ENCODE data around the gene OR4E2.
"Not testable (repeated sequence)": the region's sequence is repeated elsewhere in the genome, so short reads cannot be mapped to it uniquely, and the experiment has no call there.

OR4E2 gene, protein sequence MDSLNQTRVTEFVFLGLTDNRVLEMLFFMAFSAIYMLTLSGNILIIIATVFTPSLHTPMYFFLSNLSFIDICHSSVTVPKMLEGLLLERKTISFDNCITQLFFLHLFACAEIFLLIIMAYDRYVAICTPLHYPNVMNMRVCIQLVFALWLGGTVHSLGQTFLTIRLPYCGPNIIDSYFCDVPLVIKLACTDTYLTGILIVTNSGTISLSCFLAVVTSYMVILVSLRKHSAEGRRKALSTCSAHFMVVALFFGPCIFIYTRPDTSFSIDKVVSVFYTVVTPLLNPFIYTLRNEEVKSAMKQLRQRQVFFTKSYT

DNA sequence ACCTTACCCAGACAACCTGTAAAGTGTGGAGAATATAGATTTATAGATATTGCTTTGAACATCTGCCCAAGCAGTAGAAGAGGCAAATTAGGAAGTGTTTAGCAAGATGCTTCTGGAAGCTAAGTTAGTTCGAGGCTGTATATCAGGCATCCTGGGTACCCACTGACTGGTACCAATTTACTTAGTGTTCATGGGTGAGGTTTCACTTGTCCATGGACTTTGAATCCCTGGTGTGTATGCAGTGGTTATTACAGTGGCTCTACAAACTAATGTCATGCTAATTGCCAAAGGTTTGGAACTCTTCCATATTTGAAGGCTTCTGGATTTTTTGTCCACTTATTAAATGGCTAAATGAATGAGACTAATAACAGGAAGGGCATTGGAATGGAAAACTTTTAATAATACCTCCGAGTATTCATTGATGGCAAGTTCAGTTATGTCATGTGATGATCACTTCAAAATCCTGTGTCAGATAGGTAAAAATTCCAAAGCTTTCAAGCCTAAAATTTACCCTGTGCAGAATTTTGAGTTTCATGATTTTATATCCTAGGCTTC is at the start of gene OR4E2:
OR4E2 (plus strand) TSS at position 505 of the 555 bp plus-strand sequence. CDS start 11,248 bp downstream, outside the sequence.
- no peak for DNase-seq (ENCODE audit: low read depth in 2 of 2)

DNA sequence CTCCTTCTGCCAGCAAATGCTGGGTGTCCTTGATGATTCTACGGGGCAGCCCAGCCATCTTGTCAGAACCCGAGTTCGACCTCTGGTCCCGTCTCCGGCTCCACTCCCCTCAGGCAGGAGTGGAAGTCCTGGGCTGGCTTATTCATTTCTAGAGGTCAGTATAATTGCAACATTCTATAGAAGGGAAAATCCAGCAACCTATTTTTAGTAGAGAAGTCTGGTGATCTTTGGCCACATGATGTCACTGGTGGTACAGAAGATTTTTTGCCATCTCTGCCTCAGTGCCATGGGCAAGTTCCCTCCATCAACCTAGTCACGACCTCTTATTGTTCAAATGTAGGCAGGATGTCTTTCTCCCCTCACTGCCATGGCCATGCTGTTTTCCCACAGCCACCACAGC is 41.3 kb upstream of the OR4E2 start:
- no peak for DNase-seq (ENCODE audit: low read depth in 2 of 2)

DNA sequence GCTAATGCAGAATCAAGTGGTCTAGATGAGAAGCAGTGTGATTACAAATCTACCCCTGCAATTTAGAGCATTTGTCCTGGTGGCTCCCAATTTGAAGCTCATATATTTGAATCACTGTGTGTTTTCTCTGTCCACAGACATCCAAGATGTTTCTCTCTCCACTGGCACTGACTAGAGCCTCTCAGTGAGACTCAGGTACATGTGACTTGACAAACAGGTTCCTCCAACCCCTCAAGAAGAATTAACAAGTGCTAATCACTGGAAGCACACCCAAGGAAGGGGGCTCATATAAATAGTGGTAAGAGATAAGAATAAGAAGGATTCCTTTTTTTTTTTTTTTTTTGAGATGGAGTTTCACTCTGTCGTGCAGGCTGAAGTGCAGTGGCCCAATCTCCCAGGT is 39.4 kb upstream of the OR4E2 start:
- DNase-seq (ENCODE audit: low read depth in 2 of 2): no peak

DNA sequence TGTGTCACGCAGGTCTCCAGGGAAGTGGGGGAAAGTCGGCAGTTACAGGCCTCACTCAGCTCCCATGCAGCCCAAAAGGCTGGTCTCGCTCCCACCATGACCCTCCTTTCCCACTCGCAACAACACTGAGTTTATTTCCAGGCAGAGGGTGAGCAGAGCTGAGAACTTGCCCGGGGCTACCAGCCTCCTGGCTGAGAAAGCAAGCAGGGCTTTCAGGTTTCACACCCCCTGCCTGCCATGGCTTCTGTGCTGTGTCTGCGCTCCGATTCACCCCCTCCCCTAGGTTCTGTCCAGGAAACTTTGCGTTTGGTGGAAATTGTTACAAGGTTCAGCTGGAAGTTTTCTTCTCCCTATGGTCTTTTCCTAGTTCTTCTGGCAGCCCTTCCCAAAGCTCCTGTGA is 36.0 kb upstream of the OR4E2 start:
- DNase-seq (ENCODE audit: low read depth in 2 of 2): no peak

DNA sequence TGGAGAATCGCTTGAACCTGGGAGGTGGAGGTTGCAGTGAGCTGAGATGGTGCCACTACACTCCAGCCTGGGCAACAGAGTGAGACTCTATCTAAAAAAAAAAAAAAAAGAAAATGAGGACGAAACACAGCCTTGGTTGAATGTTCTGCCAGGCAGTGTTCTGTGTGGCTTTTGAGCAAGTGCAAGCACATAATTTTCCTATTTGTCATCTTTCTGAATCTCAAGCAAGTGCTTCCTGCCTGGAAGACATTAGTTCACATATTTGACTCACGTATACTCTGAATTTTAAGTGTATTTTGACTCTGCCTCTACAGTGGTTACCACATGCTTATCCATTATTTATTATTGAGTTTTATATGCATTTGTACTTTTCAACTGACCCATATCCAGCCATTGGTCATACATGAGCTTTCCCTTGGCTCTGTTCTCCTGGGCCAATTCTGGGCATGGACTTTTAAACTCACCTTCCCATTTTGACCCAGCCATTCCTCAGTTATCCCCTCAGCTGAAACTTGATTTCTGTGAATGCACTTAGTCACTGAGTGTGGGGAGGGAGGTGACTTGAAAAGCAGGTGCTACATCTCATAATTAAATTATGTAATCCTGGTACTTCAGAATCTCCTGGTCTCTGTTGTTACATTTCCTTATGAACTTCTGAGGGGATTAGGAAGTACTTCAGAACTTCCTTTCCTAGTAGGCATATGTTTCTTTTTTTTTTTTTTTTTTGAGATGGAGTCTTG is 27.0 kb upstream of the OR4E2 start:
- no peak for DNase-seq (ENCODE audit: low read depth in 2 of 2)

DNA sequence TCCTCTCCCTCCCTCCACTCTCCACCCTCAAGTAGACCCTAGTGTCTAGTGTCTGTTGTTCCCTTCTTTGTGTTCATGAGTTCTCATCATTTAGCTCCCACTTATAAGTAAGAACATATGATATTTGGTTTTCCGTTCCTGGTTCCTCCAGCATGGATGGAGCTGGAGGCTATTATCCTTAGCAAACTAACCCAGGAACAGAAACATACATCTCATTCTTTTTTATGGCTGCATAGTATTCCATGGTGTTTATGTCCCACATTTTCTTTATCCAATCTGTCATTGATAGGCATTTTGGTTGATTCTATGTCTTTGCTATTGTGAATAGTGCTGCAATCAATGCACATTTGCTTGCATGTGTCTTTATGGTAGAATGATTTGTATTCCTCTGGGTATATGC is 23.1 kb upstream of the OR4E2 start:
- DNase-seq (ENCODE audit: low read depth in 2 of 2): not testable (repeated sequence)

DNA sequence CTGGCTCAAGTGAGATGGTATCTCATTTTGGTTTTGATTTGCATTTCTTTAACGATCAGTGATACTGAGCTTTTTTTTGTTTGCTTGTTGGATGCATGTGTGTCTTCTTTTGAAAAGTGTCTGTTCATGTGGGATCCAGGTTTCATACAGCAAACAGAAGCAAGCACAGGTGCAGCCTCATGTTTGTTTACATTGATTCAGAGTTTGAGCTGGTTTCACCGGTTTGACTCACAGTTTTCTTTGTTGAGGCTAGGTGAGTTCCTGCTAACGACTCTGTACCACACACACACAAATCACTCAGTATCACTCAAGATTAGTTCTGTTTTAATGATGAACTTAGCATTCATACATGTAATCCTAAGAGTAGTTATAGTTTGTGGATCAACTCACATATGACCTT is 22.6 kb upstream of the OR4E2 start:
- DNase-seq (ENCODE audit: low read depth in 2 of 2): no peak

DNA sequence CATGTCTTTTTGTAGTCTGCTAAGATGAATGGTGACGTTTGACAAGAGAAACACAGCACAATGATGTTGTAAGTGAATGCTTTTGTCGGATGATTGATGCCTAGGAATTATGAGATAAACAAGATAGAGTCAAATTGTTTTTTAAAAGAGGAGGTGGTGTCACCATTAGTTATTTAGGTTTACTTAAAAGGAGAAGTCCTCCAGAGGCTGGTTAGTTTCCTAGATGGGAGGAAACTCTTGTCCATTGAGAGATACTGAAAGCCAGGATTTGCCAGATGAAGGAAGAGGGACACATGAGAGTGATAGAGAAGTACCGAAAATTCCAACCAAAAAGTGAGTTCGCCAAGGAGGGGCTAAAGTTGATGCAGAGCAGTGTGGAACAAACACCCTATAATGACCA is 18.8 kb upstream of the OR4E2 start, which contains the start of gene OR10G2:
OR10G2 (minus strand) TSS at position 101 of the 400 bp plus-strand sequence; CDS start at position 3, 98 bp downstream.
- DNase-seq (ENCODE audit: low read depth in 2 of 2): no peak

DNA sequence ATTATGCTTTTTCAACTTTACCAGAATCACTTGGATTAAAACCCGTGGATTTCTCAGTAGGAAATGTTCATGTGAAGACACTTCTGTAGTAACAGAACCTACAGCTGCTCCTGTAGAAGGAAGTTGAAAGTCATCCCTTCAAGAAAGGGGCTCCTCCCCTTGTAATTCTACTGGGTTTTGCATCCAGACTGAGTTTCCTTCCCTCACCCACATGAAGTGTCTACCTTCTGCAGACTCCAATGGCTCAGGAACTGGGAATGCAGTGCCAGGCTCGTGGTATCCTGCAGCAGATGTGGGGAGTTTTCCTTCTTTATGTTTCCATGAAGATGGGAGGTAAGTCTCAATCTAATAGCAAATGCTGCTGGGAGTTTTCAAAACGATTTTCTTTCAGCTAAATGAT is 11.0 kb upstream of the OR4E2 start:
- DNase-seq (ENCODE audit: low read depth in 2 of 2): no peak

DNA sequence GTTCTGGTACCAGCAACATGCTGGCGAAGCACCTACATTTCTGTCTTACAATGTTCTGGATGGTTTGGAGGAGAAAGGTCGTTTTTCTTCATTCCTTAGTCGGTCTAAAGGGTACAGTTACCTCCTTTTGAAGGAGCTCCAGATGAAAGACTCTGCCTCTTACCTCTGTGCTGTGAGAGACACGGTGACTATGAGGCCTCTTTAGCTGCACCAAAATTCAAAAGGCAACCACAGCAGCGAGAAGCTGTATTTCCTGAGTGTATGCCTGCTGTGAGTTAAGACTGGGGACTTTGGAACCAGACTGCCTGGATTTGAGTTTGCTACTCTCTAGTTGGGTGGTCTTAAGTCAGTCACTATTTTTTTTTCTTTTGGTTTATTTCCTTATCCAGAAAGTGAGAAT is 10.2 kb upstream of the OR4E2 start:
- no peak for DNase-seq (ENCODE audit: low read depth in 2 of 2)

DNA sequence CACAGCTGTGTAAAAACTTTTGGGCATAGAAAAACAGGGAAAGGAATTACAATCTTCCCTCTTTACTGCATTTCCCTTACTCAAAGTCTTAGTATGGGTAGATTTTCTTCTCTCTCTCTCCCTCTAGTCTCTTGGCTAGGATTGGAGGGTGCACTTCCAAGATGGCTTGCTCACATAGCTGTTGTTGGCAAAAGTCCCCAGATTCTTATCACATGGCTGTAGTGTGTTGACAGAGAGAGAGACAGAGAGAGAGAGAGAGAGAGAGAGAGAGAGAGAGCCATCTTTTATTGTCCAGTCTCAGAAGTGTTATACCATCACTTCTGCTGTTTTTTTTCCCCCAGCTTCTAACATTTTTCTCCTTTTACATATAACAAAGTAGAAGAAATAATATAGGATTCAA is 6.3 kb upstream of the OR4E2 start:
- DNase-seq (ENCODE audit: low read depth in 2 of 2): no peak

DNA sequence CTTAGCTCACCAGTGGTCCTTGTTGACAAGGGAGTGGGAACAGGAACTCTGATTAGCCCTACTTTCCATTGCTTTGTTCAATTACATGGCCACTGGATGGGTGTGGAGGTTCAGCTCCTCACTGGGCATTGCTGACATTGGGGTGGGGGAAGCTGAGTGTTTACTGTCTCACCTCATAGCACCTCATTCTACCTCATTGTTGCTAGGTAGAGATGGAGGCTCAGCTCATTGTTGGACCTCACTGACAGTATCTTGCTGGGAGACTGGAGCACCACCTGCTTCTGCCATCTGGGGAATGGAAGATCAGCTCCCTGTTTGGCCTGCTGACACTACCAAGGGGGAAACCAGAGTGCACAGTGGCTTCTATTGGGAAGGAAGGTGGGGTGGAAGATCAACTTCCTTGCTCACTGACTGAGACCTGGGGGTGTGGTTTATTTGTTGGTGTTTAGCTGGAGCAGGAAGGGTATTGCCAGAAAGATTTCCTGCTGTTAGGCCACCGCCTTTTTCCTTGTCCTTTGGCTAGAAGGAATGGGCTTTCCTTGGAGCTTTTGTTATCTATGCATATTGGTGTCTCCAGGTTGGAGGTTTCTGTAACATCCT is 1.3 kb upstream of the OR4E2 start:
- DNase-seq (ENCODE audit: low read depth in 2 of 2): no peak

DNA sequence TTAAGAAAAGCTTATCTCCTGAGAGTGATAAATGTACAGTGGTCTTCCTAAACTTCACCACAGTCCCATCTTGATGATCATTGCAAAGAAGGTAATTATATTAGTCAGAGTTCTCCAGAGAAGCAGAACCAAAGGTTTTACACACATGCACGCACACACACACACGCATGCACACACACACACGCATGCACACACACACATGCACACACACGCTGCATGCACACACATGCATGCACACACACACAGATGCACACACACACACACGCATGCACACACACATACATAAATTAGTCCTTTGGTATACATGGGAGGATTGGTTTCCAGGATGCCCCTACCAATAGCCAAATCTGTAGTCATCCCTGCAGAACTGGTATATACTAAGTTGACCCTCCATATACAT is 580 bp downstream of the OR4E2 start:
- no peak for DNase-seq (ENCODE audit: low read depth in 2 of 2)

DNA sequence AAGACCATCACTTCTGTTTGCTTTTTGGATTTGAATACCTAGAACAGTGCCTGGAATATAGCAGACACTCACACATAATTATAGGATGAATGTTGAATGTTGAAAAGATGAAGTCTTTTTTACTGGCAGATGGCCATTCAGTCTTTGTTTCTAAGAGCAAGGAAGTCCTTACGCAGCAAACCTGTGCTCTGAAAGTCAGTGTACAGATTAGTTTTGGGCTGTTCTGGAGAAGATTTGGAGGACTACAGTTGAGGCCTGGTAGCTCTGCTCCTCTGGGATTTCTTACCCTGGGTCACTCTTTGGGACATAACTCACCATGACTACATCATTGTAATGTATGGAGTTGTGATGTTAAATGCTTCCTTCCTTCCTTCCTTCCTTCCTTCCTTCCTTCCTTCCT is 3.3 kb downstream of the OR4E2 start:
- DNase-seq (ENCODE audit: low read depth in 2 of 2): no peak

DNA sequence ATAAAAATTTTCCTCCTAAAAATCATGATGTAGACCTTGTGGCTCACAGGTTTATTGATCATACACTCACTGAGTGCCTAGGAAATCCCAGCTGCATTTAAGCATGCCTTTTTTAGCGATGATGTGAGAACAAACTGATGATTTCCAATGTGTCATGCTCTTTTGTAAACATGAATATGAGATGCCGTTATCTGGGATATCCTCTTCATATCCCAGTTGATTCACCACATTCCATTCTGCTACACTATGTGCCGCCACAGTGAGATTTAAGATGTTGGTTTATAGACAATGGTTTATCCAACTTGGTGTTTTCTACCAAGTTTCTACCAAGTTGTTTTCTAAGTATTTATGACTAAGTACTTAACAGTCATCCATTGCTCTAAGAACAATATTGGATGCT is 14.7 kb downstream of the OR4E2 start:
- DNase-seq (ENCODE audit: low read depth in 2 of 2): no peak

DNA sequence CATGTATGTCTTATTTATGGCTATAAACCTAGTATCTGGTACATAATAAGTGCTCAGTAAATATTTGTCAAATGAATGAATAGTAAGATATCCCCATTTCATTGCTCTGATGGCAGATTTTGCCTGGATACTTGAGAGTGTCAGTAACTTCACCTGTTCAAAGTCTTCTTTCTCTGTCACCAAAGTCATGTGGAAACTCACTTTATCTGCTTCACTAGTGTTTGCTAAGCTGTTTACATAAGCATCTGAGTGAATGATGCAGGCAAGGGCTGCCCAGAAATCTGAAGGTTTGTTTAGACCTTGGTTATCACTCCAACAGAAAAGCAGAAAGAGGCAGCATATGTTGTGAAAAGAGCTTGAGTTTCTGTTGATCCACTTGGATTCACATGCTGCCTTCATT is 15.6 kb downstream of the OR4E2 start:
- no peak for DNase-seq (ENCODE audit: low read depth in 2 of 2)

DNA sequence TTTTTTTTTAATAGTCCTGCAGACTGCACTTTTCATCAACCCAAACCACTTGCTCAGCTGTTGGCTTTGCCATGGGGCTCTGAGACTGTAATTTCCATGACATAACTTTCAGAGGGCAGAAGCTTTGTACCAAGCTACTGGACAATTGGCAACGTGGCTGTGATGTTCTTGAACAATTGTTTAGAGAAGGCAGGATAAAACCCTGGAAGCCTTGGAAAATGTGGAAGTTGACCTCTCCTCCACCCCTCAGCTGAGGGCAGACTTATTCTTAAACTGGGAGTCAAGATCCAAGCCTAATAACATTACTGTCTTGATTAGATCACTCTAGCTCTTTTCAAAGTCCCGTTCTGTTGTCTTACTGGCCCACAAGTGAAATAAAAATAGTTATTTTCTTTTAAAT is 17.7 kb downstream of the OR4E2 start:
- no peak for DNase-seq (ENCODE audit: low read depth in 2 of 2)

DNA sequence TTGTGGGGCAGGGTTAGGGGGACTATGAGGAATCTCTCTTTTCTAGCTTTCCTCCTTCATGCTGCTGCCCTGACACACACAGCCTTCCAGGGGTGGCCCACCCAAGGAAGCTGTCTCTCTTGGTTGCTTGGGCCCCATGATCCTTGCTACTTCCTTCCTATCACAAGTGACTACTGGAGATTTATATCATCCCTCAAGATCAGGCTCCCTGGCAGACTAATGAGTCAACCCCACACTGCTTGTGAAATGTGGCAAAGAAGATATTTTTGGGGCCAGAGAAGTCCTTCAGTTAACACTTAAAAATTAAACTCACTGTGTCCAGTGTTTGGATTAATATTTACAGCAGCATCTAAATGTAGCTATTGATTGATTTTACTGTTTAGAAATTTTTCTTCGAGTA is 18.5 kb downstream of the OR4E2 start:
- DNase-seq (ENCODE audit: low read depth in 2 of 2): no peak

DNA sequence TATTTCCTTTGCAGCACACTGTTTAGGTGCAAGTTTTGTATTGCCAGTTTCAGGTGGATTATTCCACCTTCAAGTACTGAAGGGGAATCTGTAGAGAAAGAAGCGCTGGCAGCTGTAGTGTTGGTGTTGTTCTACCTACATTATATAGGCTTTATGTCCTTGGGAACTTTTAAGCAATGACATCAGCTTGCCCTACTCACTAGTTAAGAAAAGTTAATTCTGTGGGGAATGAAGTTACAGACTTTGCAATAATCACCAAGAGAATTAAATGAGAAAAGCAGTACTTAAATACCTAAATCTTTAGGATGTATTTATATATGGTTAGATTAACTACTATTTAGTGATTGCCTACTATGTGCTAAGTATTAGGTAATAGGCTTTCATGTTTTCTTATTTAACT is 20.1 kb downstream of the OR4E2 start, which contains the start of gene OR4E1:
OR4E1 (minus strand) TSS at position 101 of the 400 bp plus-strand sequence. CDS start 2,883 bp downstream, outside the sequence.
- DNase-seq (ENCODE audit: low read depth in 2 of 2): no peak

DNA sequence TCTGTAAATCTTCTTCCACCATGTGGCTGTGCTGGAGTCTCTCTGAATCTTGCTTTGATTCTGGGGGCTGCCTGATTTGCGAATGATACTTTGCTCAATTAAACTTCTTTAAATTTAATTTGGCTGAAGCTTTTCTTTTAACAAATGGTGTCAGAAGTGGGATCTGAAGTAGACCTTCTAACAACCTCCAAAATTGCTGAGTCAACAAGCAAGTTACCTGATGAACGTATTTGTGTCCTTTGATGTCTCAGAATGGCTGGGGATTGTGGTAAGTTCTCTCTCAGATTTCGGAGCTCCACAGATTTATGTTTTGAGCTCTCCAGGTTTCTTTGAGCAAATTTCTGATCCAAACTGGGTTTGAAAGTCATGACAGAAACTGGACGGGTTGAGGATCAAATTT is 21.9 kb downstream of the OR4E2 start:
- no peak for DNase-seq (ENCODE audit: low read depth in 2 of 2)

DNA sequence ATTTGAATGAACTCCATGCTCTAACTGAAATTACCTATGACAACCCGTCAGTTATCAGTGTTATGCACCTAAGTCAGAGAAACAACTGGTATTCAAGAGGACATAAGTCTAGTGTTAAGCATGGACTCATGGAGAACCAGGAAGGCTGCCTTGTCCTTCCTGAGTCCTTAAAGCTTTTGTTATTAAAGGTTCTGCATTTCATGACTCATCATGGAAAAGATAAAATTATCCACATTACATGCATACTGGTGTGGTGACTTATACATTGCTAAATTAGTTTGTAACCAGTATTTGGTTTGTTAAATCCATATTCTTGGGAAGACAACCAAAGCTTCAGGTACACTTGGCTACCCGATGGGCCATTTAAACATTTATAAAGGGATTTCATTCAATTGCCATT is 26.4 kb downstream of the OR4E2 start:
- no peak for DNase-seq (ENCODE audit: low read depth in 2 of 2)

DNA sequence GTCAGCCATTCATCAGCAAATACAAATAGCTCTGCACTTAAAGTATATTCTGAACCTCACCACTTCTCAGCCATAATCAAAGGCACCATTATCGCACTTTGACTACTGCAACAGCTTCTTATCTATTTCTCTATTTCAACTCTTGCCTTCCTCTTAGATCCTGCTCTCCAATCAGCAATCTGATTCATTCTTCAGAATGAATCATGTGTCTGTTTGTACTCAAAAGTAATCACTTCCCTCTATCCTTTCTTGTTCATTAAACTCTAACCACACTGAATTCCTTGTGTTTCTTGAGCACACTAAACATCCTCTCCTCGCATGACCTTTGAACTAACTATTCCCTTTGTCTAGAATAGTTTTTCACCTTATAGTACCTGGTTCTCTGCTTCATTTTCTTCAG is 32.8 kb downstream of the OR4E2 start:
- DNase-seq (ENCODE audit: low read depth in 2 of 2): no peak

DNA sequence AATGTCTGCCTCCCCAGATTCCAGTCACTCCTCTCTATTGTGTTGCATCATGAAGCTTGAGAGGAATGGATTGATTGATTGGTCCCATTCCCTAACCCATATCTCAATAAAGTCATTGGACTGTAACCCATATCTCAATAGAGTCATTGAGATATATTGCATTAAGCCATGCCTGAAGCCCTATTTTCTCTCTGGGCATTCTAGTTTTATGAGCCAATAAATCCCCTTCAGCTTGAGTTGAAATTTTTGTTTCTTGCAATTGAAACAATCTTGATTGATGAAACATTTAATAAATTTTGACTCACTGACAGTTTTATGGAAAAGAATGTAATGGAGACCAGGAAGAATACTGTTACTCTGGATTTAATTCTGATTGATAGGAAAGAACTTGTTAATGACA is 40.8 kb downstream of the OR4E2 start:
- no peak for DNase-seq (ENCODE audit: low read depth in 2 of 2)

Measured in stimulated activated CD4-positive, alpha-beta T cell treated with anti-CD3 and anti-CD28 coated beads, Interleukin-15, amount 100 ng/mL, for 48 hours (primary cell).